HG03469 (cell line): ENCODE measurements around the gene BTF3L4.

Experiments
- ATAC-seq: cut with Tn5 transposase; IDR thresholded peaks from one replicate; pipeline ENCODE4 v1.9.1; 2021; ENCODE audit warnings: mild to moderate bottlenecking, moderate library complexity, moderate number of reproducible peaks; ENCODE audit not compliant: unreplicated experiment

BTF3L4 gene

GRCh38 chr1:52122384-52122783 is 66.3 kb downstream of the BTF3L4 start:
- no peak for ATAC-seq

GRCh38 chr1:52123622-52124021 is 67.5 kb downstream of the BTF3L4 start:
- ATAC-seq: no peak

GRCh38 chr1:52125736-52126359 is 69.8 kb downstream of the BTF3L4 start:
- ATAC-seq: no peak

GRCh38 chr1:52127181-52128180 is 71.4 kb downstream of the BTF3L4 start:
- no peak for ATAC-seq

GRCh38 chr1:52139817-52140540 is 83.9 kb downstream of the BTF3L4 start:
- peak; percentile 49 for ATAC-seq
